GM19043 (cell line): ENCODE results near the gene MAML2.

ENCODE experiments used
- ATAC-seq: cut with Tn5 transposase; IDR thresholded peaks from one replicate; pipeline ENCODE4 v1.9.1; 2021; ENCODE audit warnings: low read depth; ENCODE audit not compliant: unreplicated experiment

Gene MAML2

GRCh38 chr11:96086111-96086510 is 256.9 kb downstream of the MAML2 start:
- ATAC-seq, result no peak

GRCh38 chr11:96085319-96085930 is 257.6 kb downstream of the MAML2 start:
- ATAC-seq, result no peak

GRCh38 chr11:96084610-96085318 is 258.2 kb downstream of the MAML2 start:
- ATAC-seq, result no peak

- ATAC-seq, result no peak
These were observed 260.1 kb downstream of the MAML2 start for GRCh38 chr11:96082936-96083335.

GRCh38 chr11:96082002-96082899 is 260.7 kb downstream of the MAML2 start:
- ATAC-seq, result no peak

GRCh38 chr11:96081561-96081960 is 261.4 kb downstream of the MAML2 start:
- no peak for ATAC-seq

GRCh38 chr11:96079691-96080090 is 263.3 kb downstream of the MAML2 start:
- no peak for ATAC-seq

GRCh38 chr11:96075532-96075959 is 267.4 kb downstream of the MAML2 start:
- peak; percentile 61 for ATAC-seq

GRCh38 chr11:96074551-96075310 is 268.3 kb downstream of the MAML2 start:
- peak; percentile 34 for ATAC-seq

GRCh38 chr11:96073536-96073935 is 269.5 kb downstream of the MAML2 start:
- no peak for ATAC-seq

GRCh38 chr11:96072592-96072991 is 270.4 kb downstream of the MAML2 start:
- no peak for ATAC-seq

GRCh38 chr11:96070453-96070852 is 272.5 kb downstream of the MAML2 start:
- no peak for ATAC-seq

- ATAC-seq, result no peak
These were observed 275.8 kb downstream of the MAML2 start for GRCh38 chr11:96067160-96067559.

- no peak for ATAC-seq
These were observed 277.6 kb downstream of the MAML2 start for GRCh38 chr11:96065379-96065778.

- no peak for ATAC-seq
These were observed 279.1 kb downstream of the MAML2 start for GRCh38 chr11:96063886-96064285.

GRCh38 chr11:96063053-96063452 is 279.9 kb downstream of the MAML2 start:
- no peak for ATAC-seq

GRCh38 chr11:96062134-96062533 is 280.9 kb downstream of the MAML2 start:
- ATAC-seq, result peak; percentile 88

- ATAC-seq, result no peak
These were observed 281.3 kb downstream of the MAML2 start for GRCh38 chr11:96061730-96062129.

GRCh38 chr11:96061069-96061468 is 281.9 kb downstream of the MAML2 start:
- ATAC-seq, result no peak

GRCh38 chr11:96057502-96057901 is 285.5 kb downstream of the MAML2 start:
- no peak for ATAC-seq

- no peak for ATAC-seq
These were observed 286.4 kb downstream of the MAML2 start for GRCh38 chr11:96056576-96056975.
